HG02885 (cell line): Measurements from ENCODE around the gene LPIN3.

Experiments
- ATAC-seq: cut with Tn5 transposase; IDR thresholded peaks from one replicate; pipeline ENCODE4 v1.9.1; 2021; ENCODE audit warnings: mild to moderate bottlenecking; ENCODE audit not compliant: unreplicated experiment, poor library complexity

The LPIN3 gene

DNA sequence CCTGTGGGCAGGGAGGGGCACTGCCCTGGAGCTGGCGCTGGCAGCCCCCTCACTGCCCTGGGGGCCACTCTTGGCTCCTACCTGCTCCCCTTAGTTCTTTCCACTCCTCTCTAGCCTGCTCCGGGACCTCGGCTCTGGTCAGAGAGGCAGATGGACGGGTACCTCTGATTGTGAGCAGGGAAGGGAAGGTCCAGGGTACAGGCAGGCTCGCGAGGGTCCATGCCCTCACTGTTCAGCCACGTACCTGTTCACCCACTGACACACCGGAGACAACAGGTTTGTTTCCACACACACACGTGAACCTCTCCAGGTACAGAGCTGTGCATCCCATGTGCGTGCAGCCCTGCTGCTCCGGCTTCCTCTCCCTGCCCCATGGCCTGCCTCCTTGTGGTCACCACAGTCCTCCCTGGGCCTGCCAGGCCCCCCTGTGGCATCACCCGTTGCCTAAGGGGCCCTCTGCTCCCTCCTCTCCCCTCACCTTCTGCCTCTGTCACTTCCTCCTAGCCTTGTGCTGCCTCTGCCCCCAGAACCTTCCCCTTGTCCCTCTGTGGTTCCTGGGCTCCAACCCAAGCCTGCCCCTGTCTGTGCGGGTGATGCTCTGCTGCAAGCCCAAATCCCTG is 23.7 kb downstream of the LPIN3 start:
- ATAC-seq, result no peak

DNA sequence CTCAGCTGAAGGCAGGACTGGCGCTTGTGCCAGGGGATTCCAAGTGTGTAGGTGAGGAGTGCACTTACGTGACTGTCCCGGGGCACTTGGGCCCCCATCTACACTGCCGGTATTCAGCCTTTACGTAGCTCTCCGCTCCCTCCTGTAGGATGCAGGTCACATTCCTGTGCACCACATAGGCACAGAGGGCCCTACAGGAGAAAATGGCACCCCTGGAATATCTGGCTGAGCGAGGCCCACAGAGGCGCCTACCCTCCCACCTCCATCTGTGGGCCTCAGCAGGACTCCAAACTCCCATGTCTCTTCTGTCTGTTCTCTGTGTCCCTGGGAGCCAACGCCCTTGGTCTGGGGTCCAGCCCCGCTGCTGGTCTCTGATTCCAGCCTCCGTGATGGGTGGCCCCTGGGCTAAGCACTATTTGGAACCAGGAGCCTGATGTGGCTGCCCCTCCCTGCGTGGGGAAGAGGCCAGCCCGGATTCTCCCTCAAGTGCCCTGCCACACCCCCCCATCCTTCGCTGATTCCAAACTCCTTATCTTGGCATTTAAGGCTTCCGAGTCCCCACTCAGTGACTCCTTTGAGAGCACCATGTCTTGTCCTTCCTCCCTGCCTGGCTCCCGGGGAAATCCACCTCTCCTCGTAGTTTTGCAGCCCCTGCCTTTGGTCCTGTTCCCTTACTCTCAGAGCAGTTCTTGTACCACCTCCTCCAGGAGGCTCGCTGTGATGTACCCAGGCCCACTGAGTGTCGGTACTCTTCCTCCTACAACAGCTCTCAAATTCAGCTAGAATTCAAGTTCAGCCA is 24.5 kb downstream of the LPIN3 start:
- ATAC-seq, result no peak

DNA sequence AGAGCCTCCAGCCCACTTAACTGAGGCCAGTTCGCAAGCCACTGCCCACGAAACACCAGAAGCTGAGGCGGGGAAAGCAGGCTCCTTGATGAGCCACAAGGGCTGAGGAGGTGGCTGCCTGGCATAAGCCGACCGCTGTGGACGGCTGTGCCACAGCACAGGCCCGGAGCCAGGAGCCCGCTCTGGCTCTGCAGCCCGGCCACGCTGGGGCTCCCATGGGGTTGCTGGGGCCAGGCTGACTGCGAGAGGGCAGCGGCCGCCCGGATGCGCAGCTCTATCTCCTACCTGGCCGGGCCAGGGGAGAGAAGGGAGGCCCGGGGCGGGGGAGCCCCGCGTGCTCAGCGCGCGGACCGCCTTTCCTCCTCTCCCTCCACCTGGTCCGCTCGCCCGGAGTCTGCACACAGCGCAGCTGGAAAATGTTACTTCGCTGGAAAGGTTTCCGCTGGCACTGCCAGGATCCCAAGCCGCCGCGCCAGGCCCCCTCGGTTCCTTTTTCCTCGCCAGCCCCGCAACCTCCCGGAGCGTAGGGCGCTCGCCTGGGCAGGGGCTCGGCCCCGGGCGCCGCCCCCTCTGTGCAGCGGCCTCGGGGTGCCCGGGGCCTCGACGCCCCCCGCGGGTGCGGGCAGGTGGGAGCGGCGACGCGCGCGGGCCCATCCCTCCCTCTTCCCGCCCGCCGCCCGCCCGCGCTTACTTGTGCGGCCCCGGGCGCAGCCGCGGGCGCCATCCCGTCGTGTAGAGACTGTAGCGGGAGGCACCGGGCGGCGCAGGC is 25.3 kb downstream of the LPIN3 start:
- no peak for ATAC-seq

DNA sequence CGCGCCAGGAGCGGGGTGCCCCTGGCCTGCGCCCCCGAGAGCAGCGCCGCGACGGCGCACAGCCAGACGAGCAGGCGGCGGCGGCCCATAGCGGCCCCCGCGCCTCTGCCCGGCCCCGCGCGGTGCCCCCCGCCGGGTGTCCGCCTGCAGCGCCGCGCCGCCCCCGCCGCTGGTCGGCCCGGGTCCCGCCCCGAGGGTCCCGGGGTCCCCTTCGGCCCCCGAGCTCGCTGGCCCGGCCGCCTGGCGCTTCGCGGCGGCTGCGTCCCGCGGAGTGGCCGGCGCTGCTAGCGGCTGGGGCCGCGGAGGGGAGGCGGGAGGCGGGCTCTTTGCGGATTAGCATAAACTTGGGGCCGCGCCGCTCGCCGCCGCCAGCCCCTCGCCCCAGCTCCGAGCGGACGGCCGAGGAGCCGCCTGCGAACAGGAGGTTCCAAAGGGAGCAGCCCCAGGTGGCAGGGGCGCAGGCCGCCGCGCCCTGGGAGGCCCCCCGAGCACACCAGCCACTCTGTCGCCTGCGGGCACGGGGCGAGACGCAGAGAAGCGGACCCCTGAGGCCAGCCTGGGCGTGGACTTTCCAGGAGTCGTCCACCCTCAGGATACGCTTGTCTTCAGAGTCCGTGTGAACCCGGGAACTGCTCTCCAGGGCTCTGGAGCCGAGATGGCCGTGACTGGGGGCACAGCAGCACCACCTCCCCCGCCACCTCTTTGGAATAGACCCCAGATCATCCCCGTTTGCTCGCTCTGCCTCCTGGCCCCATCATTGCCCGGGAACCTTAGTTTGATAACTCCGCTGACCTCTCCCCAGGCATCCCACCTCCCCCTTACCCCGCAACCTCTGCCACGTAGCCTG is 26.1 kb downstream of the LPIN3 start, which contains the start of gene EMILIN3:
Gene EMILIN3 (minus strand): TSS at position 273 of the 847 bp plus-strand sequence. CDS start 184 bp downstream, at position 89.
- ATAC-seq, result no peak

DNA sequence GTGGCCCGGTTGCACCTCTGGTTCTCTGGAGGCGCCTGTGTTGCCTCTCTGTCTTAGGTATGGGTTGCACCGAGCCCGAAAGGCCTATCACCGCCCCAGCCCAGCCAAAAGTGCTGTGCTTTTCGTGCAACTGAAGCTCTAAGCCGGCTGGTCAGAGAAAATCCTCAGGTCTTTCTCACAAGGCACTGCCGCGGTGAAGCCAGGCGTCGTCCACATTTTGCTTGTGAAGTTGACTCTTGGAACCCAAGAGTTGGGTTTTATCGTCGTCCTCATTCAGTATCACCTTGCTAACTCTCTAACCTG is 26.7 kb downstream of the LPIN3 start:
- no peak for ATAC-seq

DNA sequence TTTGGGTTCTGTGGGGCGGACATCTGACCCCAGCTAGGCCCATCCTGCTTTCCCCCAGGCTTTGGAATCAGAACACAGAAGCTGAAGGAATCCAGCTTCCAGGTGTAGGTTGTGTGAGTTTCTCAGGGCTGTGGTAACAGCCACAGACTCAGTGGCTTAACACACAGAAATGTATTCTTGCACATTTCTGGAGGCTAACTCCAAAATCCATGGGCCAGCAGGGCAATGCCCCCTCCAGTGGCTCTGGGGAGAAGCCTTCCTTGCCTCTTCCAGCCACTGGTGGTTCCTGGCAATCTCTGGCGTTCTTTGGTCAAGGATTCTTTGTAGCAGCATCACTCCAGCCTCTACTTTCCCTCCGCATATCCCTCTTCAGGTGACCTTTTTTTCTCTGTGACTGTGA is 27.3 kb downstream of the LPIN3 start:
- ATAC-seq, result no peak

DNA sequence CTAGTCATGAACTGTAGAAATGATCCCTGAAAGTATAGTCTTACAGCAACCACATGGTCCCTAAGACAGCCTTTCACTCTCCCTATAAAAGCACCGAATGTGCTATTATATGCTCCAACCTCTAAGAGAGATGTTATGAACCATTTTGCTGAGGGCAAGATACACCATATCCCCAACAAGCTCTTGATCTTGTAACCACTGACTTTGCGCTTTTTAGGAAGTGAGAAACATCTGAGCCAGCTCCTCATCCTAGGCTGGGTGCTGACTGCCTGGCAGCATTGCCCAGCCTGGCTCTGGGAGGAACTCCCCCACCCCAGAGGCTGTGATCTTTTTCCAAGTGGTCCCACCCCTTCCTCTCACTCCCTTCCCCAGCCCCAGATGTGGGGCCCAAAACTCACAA is 29.1 kb downstream of the LPIN3 start:
- ATAC-seq, result no peak

DNA sequence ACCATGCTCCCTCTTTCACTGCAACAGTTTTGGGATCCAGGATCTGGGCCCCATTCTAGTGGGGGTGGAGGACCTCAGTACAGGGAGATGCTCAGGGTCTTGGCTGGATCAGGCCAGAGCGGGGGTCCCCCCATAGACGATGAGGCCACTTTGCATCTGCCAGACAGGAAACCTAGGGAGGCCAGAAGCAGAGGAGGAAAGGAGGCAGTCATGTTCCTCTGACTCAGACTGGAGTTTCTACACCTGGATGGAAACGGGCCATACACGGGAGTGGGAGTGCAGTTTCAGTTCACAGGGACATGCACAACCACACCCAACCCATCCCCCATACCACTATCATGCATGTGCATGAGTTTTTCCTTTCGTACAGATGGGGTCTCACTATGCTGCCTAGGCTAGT is 29.6 kb downstream of the LPIN3 start:
- no peak for ATAC-seq

DNA sequence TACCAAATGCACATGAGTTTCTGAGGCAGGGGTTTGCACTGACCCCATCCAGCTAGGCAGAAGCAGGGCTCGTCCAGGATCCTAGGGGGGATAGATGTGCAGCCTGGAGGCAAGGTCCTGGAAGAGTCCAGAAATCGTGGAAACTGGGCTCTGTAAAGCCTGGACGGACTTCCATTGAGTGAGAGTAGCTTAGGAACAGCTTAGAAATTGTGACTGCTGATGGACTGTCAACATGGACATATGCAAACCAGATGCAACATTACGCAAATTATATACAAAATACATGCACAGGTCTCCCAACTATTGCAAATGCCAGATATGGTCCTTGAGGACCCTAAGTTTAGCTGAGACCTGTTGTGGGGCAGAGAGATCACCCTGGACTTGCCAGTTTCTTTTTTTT is 30.8 kb downstream of the LPIN3 start:
- ATAC-seq, result no peak

DNA sequence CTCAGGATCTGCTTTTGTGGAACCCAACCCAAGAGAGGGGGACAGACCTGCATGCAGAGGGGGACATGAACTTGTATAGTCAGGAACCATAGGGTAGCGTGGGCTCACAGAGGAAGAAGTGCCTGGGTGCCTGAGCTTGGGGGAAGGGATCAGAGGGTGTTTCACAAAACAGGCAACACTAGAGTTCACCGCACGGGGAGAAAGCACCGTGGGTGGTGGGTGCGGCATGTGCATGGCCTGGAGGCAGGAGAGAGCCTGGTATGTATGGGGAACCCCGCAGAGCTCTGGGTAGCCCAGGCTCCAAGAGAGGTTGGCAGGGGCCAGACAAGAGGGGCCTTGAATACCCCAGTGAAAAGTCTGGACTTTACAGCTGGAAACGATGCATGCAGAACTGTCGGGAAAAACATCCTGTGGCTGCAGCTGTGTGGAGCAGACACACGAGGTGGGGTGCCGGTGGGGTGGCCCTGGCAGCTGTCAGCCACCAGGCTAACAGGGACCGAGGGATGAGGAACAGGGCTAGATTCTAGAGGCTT is 32.7 kb downstream of the LPIN3 start:
- no peak for ATAC-seq

DNA sequence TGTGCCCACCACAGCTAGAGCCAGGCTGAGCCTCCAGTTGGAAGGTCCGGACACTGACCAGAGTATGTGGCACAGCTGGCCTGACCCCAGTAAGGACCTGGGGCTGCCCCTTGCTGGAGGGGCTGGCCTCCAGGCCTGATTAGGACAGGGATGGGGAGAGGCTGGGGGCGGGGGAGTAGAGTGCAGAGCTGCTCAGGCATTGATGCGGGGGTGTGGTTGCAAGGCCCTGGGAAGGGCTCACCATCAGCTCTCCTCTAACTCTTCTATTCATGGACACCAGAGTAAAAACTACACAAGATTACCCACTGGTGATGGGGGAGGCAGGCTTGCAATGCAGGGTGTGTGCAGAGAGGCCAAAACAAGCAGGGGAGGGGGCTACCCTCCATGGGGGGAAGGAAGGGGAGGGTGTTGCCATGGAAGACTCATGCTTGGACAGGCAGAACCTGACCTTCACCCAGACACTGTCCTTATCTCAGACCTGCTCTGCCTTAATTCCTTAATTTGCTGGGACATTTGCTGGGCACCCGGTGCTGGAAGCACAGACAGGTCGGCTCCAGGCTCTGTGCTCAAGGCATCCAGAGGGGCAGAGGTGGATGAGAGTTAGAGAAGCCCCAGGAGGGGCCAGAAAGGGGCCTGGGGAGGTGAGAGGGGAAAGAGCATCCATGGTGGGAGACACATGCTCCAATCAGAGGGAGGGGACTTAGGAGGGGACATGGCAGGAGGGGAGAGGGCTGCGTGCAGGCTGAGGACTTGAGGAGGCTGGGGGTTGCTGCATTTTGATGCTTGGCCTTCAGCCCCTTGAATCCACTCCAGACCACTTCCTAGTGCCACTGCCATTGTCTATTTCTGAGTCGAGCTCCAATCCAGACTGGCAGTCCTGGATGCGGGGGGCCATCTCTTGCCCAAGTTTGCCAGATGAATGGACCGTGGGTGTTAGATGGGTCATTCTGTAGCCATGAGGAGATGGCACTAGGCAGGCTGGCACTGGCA is 33.6 kb downstream of the LPIN3 start:
- ATAC-seq, result no peak

DNA sequence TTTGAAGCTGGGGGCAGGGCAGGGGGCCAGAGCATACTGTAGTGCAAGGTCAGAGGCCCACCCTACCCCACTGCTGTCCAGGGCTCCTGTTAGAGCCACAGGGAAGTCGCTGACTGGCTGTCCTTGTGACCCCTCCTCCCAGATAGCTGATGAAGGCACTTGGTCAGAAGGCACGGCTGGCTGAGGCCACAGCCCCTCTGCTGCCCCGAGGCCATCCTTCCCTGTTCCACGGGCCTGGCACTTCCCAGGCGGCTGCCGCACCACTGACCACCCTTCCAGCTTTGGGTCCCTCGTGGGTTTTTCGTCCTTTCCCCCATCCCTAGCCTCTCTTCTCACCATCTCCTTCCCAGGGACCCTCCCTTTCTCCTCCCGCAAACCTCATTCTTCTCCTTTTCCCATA is 35.2 kb downstream of the LPIN3 start:
- ATAC-seq, result no peak

DNA sequence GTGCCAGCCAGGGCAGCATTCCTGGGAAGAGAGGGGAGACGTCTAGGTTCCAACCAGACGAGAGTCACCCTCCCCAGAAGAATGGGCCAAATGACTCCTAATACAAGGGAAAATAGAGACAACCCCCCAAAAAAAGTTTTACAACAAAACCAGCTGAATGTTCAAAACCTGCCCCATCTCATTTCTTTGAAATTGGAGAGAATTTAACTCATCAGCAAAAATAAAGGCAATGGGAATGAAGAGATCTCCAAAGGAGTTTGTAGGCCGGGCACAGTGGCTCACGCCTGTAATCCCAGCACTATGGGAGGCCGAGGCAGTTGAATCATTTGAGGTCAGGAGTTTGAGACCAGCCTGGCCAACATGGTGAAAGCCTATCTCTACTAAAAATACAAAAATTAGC is 35.7 kb downstream of the LPIN3 start:
- ATAC-seq, result no peak

DNA sequence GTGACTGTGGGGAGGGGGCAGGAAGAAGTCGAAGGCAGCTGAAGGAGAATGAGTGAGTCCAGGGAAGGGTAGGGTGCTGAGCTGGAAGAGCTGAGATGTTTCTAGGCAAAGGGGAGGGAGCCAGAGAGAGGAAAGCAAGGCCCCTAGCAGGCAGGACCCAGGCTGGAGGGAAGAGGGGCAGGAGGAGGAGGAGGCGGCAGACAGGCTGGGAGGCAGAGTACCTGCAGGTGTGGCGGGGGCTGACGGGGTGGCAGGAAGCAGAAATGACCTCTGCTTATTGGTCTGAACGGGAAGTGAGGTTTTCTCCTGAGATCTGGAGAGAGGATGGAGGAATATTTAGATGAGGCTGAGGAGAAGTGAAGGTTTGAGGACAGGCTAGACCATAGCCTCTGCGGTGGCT is 36.7 kb downstream of the LPIN3 start:
- no peak for ATAC-seq

DNA sequence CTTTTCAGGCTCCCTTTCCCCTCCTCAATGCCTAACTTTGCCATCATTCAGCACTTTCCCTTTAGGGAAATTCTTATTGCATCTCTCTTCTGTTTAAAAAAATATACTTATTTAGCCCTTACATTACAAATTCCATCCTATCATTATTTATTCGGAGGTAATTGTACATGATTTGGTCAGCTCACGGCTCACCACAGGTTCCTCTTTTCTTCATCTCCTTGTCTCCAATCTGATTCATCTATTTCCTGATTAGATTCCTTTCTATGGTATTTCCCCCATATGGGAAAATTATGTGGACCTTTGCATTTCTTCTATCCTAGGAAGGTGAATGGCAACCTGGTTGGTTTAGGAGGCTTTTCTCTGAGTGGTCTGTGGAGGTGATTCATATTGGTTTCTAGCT is 38.9 kb downstream of the LPIN3 start:
- no peak for ATAC-seq

DNA sequence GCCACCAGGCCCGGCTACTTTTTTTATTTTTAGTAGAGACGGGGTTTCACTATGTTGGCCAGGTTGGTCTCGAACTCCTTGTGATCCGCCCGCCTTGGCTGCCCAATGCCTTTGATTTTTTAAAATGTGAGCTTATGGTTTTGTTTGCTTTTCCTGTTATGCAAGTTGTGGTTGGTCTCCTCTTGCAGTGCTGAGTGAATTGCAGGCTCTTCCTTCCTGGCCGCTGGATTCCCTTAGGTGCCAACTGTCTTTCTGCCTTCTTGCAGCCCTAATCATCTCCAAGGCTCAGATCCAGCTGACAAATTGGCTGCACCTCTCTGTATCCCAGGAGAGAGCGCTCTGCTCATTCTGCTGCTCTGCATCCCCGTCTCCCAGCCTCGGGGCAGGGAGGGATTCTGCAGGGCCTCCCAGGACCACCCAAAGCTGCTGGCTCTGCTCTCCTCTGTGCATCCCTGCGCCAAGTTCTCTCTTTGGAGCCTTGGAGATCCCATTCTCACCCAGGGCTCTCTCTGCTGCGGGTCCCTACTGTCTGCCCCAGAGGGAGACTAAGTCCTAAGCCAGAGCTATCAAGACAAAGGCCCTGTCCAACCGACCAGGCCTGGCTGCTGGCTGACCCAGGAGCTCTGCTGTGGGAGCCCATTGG is 40.1 kb downstream of the LPIN3 start:
- no peak for ATAC-seq

DNA sequence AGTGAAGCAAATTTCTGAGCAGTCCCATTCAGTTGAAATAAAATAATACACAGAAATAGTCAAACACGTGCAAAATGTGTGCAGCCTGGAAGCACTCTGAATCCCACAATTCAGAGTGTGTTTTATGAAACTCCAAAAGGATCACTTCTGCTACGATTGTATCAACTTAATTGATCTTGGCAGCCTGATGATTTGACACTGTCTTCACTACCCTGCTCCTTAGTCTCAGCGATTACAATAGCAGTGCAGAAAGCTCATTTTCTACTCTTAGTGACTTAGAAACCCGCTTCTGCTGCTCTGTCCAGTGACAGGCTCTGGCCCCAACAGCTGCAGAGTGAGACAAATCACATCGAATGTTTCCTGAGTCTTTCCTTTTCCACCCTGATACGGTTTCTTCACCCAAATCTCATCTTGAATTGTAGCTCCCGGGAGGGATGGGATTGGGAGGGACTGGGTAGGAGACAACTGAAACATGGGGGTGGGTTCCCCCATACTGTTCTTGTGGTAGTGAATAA is 42.2 kb downstream of the LPIN3 start:
- no peak for ATAC-seq
